Kidney (tissue), 14 donors: ENCODE measurements around the gene VPS72. TPM values are rescaled to one million over a fixed set of nuclear protein-coding genes. Genes with fewer than 3 reads are reported as not detected.
A peak's percentile ranks its signal among the peaks of the same experiment; 100 is the strongest.

ENCODE experiments used
- DNase-seq, 5 donors: peaks; one replicate each; pipeline ENCODE4 v3.0.0-alpha.2; 2013 to 2020
- FAIRE-seq: peaks from 2 replicates; lab custom pipeline; 2012; peaks lifted over from hg19 to GRCh38; lab: Jason Lieb, UNC
- H3K27ac ChIP-seq, 2 donors: one replicate each; pipeline ENCODE4 v1.7.0; 2013; ENCODE audit warnings: low read depth in 2 of 2, low read length in 2 of 2, inconsistent platforms in 1 of 2
- H3K27me3 ChIP-seq: one replicate; pipeline ENCODE4 v1.7.1; 2013; ENCODE audit warnings: low read length, inconsistent platforms; ENCODE audit not compliant: control insufficient read depth, insufficient read depth
- H3K36me3 ChIP-seq, 3 donors: one replicate each; pipeline versions ENCODE4 v1.7.0 to v1.7.1; 2013; ENCODE audit warnings: low read length in 3 of 3, control low read depth in 1 of 3, inconsistent platforms in 1 of 3; ENCODE audit not compliant: insufficient read depth in 3 of 3, control insufficient read depth in 2 of 3
- H3K4me1 ChIP-seq, 3 donors: one replicate each; pipeline versions ENCODE4 v1.7.0 to v1.7.1; 2013; ENCODE audit warnings: low read length in 3 of 3, inconsistent platforms in 1 of 3, low read depth in 1 of 3; ENCODE audit not compliant: control insufficient read depth in 2 of 3, insufficient read depth in 2 of 3
- H3K4me3 ChIP-seq, 3 donors: one replicate each; pipeline versions ENCODE4 v1.7.0 to v1.8.1; 2013; ENCODE audit warnings: low read length in 3 of 3, control low read depth in 1 of 3, inconsistent platforms in 1 of 3
- H3K9ac ChIP-seq, 3 donors: one replicate each; pipeline versions ENCODE4 v1.7.0 to v1.7.1; 2013; ENCODE audit warnings: low read length in 3 of 3, control low read depth in 1 of 3, inconsistent platforms in 1 of 3
- H3K9me3 ChIP-seq, 3 donors: one replicate each; pipeline versions ENCODE4 v1.7.0 to v1.7.1; 2013; ENCODE audit warnings: low read length in 3 of 3, control low read depth in 1 of 3, inconsistent platforms in 1 of 3; ENCODE audit not compliant: control insufficient read depth in 2 of 3, insufficient read depth in 1 of 3
- intact Hi-C: fragments of 100-400 bp; cut with DNase I; formaldehyde crosslinking; loops from one replicate; pipeline ENCODE4 v1.11.1; 2022
- polyA plus RNA-seq: library from polyadenylated mRNA; stranded (reverse); fragments of 350-450 nt; fragmentation: Illumina TruSeq; extraction: RNeasy Lipid Tissue Mini Kit (QIAGEN cat#74804); gene quantifications from one replicate; pipeline ENCODE4 v1.2.3, GENCODE V29; 2014; ENCODE audit warnings: low read depth, low replicate concordance; ENCODE audit not compliant: insufficient read depth
- total RNA-seq: library from RNA; stranded (reverse); fragmentation: NEBNext Ultra II Directional; extraction: Animal tissue kit (Norgen Biotek cat#: 25700); gene quantifications from one replicate; pipeline ENCODE4 v1.2.1, GENCODE V29; 2021
- TF ChIP-seq, protein P1 (sequence below): IDR thresholded peaks from 3 replicates; pipeline ENCODE4 v1.5.1; 2012; ENCODE audit warnings: mild to moderate bottlenecking, moderate library complexity, borderline replicate concordance; ENCODE audit not compliant: insufficient read depth; ENCODE audit errors: extremely low read depth
- donor health status: control.
- donor health status: control.
- donor health status: control.
- donor health status: control.
- donor health status: control.
- donor health status: DM: yes; HTN: yes; CAD: no.
- donor health status: Normal renal cell carcinoma (clear cell type).

Gene VPS72
- total and polyA plus RNA-seq, 2 donors from 2014 or later: 38.2 to 52.6 TPM

DNA sequence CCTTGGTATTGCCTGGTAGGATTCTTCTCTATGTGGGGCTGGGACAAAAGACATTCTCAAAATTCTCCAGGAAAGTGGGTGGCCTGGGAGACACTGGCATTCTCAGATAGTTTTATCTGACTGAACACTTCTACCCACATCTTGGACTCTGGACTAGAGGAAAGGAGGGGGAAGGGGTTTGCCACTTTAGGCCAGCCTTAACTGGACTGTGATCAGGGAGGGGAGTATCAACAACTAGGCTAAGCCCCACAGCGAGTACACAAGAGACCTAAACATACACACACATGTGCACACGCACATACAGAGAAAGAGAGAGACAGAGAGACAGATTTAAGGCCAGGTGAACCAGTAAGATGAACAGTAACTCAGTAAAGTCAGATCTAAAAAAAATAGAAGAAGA is 42.3 kb downstream of the VPS72 start:
- no peaks in the 10 kb centered on the region for H3K27me3 ChIP-seq
- H3K9ac ChIP-seq: peak overlapping the region in 2 of 3 donors; percentile 73 to 78
- TF ChIP-seq, protein P1, sequence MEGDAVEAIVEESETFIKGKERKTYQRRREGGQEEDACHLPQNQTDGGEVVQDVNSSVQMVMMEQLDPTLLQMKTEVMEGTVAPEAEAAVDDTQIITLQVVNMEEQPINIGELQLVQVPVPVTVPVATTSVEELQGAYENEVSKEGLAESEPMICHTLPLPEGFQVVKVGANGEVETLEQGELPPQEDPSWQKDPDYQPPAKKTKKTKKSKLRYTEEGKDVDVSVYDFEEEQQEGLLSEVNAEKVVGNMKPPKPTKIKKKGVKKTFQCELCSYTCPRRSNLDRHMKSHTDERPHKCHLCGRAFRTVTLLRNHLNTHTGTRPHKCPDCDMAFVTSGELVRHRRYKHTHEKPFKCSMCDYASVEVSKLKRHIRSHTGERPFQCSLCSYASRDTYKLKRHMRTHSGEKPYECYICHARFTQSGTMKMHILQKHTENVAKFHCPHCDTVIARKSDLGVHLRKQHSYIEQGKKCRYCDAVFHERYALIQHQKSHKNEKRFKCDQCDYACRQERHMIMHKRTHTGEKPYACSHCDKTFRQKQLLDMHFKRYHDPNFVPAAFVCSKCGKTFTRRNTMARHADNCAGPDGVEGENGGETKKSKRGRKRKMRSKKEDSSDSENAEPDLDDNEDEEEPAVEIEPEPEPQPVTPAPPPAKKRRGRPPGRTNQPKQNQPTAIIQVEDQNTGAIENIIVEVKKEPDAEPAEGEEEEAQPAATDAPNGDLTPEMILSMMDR: no peak
- no peaks in the 10 kb centered on the region for H3K9me3 ChIP-seq
- intact Hi-C loops: no loop called here
- peaks cover 0 to 28% (median 16%) of the 10 kb centered on the region in 3 donors for H3K4me1 ChIP-seq
- no peaks in the 10 kb centered on the region for H3K36me3 ChIP-seq
- H3K27ac ChIP-seq: peak overlapping the region; percentile 78 to 81
- H3K4me3 ChIP-seq: peak overlapping the region; percentile 68 to 83 (median 81)
- peak in 2 of 5 donors; percentile 17 to 62 for DNase-seq
- peak; percentile 17 for FAIRE-seq

DNA sequence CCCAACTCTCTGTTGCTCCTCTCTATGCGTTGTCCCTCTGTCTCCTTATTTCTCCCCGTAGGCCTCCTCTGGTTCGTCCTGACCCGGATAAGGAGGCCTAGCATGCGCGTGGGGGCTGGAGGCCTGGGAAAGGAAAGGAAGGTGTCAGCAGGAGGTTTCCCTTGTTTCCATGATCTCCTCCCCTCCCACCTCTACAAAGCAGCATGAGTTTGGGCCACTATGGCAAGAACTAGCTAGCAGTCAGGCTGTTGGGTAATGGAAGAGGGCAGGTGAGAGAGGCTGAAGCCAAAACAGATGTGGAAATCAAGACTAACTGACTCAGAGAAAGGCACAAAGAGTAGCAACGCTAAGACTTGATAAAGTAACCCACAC is 42.9 kb downstream of the VPS72 start:
- no peaks in the 10 kb centered on the region for H3K36me3 ChIP-seq
- peaks cover 0 to 33% (median 16%) of the 10 kb centered on the region in 3 donors for H3K4me1 ChIP-seq
- H3K27me3 ChIP-seq: no peaks in the 10 kb centered on the region
- DNase-seq: peak in 2 of 5 donors; percentile 59 to 61
- H3K9ac ChIP-seq: peak overlapping the region; percentile 52 to 78 (median 73)
- H3K4me3 ChIP-seq: peak overlapping the region; percentile 68 to 83 (median 81)
- peak overlapping the region; percentile 78 to 81 for H3K27ac ChIP-seq
- no peaks in the 10 kb centered on the region for H3K9me3 ChIP-seq
- intact Hi-C loops: no loop called here
- no peak for FAIRE-seq
- TF ChIP-seq, protein P1: no peak

DNA sequence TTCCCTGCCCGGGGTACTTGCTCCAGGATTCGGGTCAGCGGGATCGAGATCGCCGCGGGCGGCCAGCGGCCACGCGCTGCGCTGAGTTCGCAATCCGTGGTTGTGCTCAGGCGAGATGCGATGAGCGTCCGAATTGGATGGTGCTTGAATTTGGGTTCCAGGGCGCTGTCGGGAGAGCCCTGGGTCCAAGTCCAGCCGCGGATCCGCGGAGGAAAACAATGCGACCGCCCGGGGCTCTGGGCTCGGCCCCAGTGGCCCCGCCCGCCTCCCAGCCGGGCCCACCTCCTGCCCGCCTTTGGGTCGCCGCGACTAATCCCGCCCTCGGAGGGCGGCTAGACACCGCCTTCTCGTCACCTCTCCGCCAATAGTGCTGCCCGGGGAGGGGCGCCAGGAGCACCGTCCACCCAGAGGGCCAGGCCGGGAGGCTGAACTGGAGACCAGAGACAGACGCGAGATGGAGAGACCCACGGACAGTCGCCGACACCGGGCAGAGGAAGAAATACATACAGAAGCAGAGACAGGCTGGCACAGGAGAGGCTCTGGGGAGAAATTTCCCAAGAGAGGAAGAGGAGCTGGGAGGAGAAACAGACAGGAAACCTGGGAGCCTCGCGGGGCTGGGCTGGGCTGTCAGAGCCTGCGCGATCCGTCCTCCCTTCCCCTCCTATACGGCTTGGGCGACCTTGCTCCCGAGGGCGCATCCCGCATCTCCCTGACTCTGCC is 43.4 kb downstream of the VPS72 start, which contains the start of gene SEMA6C:
SEMA6C (minus strand) TSS at position 220 of the 720 bp plus-strand sequence. CDS start 4,010 bp downstream, outside the sequence.
- H3K27me3 ChIP-seq: no peaks in the 10 kb centered on the region
- intact Hi-C loops: no loop called here
- peak within 1 kb of the TSS; percentile 65 to 78 (median 73) for H3K9ac ChIP-seq
- DNase-seq: peak; percentile 95 to 99 (median 96)
- H3K4me3 ChIP-seq: peak within 1 kb of the TSS; percentile 68 to 84 (median 83)
- TF ChIP-seq, protein P1: no peak
- peaks cover 0 to 33% (median 16%) of the 10 kb centered on the region in 3 donors for H3K4me1 ChIP-seq
- peak within 1 kb of the TSS; percentile 78 to 81 for H3K27ac ChIP-seq
- H3K36me3 ChIP-seq: no peaks in the 10 kb centered on the region
- no peaks in the 10 kb centered on the region for H3K9me3 ChIP-seq
- FAIRE-seq: no peak
